RPMI7951 (cell line): ENCODE results near the gene TFIP11. TPM values are rescaled to one million over a fixed set of nuclear protein-coding genes. Genes with fewer than 3 reads are reported as not detected.
A peak's percentile ranks its signal among the peaks of the same experiment; 100 is the strongest.

Experiments
- DNase-seq: peaks from one replicate; pipeline ENCODE4 v3.0.0-alpha.2; 2012; ENCODE audit warnings: low read depth
- total RNA-seq: library from RNA; depleted of rRNA; stranded (reverse); fragments of >200 nt; shearing (Covaris generic); gene quantifications from 2 replicates; pipeline ENCODE4 v1.2.3, GENCODE V29; 2014

The TFIP11 gene
- total RNA-seq, 1 experiment from 2014 or later: 21.6 TPM

GRCh38 chr22:26479043-26479791, 33.1 kb downstream of the TFIP11 start:
- peak; percentile 19 for DNase-seq

DNA sequence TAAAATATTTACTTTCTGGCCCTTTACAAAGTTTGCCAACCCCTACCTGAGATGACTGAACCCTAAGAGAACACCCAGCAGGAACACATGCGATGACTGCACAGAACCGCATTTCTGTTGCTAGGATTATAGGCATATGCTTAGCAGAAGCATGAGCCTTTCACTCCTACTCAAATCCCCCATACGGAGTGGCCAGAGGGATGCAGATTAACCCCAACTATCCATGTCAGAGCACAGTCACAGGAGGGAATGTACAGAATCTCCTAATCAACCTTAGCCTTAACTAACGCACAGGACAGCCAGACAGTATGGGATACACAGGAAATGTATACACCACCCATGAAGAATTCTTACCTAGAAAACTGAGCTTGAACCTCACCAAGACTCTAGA, 34.9 kb downstream of the TFIP11 start:
- DNase-seq: no peak

DNA sequence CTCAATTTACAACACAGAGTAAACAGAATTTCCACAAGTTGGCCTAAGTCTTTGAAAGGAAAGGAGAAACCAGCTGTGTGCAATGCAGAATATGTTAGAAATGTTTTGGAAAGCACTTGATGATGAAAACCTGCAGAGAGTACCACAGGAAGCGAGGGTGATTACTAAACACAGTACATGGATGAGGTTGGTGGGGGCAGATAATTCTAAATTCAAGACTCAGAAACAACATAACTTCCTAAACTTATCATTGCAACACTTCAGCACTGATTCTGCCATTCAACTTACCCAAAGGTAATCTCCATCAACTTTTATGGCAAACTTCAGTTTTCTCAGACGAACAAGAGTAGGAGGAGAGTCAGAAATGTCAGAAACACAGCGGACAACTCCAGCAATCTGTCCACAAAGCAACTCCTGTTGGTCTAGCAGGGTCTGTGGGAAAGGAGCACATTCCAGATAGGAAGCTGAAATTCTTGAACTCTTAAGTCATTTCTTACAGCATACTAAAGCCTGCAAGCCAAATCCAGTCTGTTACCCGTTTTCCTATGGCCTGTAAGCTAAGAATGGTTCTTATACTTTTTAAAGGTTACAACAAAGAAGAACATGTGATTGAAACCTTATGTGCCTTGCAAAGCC, 35.5 kb downstream of the TFIP11 start:
- peak; percentile 85 for DNase-seq

DNA sequence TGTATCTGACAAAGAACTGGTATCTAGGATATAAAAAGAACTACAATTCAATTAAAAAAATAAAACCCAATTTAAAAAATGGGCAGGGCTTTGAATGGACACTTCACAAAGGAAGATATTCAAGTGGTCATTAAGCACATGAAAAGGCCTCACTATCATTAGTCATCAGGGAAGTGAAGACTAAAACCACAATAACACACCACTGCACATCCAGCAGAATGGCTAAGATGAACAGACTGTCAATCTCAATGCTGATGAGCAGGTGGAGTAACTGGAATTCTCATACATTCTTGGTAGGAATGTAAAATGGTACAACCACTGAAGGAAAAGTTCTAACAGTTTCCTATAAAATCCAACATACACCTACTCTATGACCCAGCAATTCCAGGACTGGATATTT, 37.6 kb downstream of the TFIP11 start:
- DNase-seq: peak; percentile 70

- peak; percentile 91 for DNase-seq
These were observed 40.8 kb downstream of the TFIP11 start for GRCh38 chr22:26471522-26471921.

DNA sequence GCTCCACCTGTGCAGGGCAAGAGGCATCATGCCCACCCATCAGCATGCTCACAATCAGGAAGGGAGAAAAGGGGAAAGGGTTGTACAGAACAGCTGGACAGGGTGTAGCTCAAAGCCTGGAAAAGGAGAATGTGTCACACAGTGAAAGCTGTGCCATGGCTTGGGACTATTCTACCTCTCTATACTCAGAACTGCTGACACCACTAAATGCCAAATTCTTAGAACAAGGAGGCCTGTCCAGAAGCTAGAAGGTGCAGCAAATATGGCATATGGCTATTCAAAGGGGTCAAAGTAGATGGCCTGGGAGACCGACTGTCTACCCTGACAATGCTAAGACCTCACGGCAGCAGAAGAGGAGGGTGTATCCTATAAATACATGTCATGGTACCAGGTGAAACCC, 41.5 kb downstream of the TFIP11 start:
- no peak for DNase-seq

- no peak for DNase-seq
These were observed 46.1 kb downstream of the TFIP11 start for GRCh38 chr22:26466196-26466595.

DNA sequence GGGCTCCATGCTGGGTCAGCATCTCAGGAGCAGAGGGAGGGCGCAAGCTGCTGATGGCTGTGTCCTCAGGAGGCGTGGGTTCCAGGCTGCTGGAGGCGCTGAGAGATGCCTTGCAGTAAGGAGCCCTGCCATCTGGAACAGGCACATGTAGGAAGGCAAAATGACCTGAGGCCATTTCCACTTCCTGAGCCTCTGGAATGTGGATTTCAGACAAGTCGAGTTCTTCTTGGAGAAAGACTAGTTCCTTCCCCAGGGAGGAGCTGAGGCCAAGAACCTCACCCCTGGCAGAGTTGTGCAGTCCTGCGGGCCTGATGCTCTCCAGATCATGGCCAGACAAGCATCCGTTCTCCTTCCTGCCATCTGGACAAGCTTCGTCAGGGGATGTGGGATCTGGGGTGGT, 48.0 kb downstream of the TFIP11 start:
- peak; percentile 86 for DNase-seq

DNA sequence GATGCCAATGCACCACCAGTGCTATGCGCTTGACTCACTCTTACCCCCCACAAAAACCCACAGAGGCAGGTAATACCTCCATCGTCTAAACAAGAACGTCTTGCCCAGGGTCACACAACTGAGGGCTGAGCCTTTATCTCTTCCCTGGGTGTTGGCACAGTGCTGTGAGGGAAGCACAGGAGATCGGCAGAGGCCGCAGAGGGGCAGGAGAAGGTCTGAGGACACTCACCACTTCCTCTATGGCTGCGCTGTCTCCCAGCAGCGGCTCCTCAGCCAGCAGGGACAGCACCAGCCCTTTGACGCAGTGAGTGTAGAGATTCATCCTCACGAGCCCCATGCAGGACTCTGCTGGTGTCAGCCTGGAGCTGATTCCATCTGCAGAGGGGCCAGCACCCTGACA, 48.6 kb downstream of the TFIP11 start:
- DNase-seq: no peak

DNA sequence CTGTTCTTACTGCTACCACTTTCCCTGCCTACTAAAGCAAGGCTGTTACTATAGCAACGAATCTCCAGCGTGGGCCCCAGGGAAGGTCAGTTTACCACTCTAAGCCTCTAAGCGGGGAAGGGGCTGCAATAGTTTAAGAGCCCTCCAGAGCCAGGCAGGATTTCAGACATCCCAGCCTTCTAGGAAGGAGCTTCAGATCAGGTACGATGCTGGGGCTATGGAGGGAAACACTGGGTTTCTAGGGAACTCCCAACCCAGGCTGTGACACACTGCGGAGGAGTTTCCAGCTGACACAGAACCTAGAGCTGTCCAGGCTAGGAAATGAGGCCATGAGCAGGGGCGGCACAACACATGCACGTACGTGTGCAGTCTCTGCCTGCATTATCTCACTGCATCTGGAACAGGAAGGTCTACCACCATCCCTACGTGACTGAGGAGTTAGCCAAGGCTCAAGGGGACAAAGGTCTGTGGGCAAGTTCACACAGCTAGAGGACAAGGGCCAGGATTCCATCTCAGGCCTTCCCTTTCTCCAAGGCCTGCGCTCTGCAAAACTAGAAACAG, 49.1 kb downstream of the TFIP11 start:
- DNase-seq: no peak

DNA sequence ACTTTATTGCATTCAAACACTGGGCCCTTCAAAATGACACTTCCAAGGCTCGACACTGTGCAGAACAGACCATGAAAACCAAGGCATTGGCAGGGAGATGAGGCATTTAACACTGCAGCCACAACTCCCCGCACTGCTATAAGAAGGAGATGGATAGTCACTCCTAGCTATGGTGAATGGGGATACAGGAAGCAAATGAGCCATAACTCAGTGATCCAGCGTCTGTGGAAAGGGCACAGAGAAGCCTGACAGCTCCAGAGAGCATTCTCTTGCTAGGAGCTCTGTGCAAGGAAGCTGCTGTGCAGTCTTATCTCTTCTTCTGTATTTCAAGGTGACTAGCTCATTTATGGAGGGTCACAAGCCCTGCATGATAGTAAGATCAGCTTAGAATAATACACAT, 49.6 kb downstream of the TFIP11 start:
- no peak for DNase-seq

DNA sequence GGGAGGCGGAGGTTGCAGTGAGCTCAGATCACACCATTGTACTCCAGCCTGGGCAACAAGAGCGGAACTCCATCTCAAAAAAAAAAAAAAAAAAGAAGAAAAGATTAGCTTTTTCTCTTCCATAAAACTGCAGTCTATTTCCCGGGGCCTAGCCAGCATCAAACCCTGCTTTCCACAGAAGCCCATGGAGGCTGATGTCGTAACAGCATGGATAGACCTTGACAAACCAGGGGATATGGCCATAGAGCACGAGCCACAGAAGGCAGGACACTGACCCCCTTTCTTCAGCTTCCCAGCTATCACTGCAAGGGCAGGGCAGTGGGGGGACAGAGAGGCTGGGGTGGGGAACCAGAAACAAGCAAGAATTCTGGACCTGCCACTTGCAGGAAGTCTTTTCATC, 50.2 kb downstream of the TFIP11 start:
- no peak for DNase-seq

GRCh38 chr22:26461188-26461810, 51.0 kb downstream of the TFIP11 start:
- DNase-seq: peak; percentile 46

- no peak for DNase-seq
These were observed 52.1 kb downstream of the TFIP11 start for GRCh38 chr22:26460202-26460601.

DNA sequence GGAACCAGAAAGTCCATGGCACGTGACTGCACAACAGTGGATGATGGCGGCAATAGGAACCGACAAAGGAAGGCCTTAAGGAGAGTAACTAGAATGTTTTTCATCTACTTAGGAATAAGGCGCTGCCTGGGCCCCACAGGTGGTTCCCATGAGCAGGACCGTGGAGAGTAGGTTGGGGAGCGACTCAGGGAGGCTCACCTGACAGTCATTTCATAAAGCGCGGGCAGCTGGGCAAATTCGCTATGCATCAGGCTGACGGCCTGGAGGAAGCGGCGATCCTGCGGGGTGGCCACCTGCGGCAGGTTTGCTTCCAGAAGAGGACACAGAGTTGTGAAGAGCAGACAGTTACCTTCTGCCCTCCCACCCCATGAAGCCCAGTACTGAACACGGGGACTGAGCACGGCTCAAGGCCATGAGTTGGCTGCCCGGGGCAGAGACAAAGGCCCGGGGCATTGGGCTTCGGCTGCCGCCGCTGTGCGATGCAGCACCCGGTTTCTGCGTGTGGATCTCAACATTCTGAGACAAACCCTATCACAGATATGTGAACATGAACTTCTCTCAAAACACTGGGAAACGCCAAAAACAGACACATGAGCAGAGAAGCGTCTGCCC, 54.5 kb downstream of the TFIP11 start:
- no peak for DNase-seq

GRCh38 chr22:26453812-26454500, 58.3 kb downstream of the TFIP11 start:
- DNase-seq: no peak

DNA sequence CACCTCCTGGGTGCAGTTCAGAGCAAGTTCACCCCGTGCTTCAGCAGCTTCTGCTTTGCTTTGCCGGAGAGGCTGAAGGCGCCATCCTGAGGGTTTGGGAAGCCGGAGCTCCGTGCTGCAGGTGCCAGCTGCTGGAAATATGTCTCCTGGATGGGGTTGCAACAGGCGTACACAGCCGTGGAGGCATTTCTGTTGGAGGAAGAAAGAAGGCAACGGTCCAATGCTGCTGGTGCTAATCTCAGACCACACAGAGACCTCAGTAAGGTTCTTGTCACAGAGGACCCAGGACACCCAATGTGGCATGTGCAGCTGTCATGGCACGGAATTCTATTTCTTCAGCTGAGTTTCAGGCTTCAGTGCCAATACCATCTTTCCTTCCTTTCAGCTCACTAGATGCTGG, 59.1 kb downstream of the TFIP11 start:
- DNase-seq: no peak

DNA sequence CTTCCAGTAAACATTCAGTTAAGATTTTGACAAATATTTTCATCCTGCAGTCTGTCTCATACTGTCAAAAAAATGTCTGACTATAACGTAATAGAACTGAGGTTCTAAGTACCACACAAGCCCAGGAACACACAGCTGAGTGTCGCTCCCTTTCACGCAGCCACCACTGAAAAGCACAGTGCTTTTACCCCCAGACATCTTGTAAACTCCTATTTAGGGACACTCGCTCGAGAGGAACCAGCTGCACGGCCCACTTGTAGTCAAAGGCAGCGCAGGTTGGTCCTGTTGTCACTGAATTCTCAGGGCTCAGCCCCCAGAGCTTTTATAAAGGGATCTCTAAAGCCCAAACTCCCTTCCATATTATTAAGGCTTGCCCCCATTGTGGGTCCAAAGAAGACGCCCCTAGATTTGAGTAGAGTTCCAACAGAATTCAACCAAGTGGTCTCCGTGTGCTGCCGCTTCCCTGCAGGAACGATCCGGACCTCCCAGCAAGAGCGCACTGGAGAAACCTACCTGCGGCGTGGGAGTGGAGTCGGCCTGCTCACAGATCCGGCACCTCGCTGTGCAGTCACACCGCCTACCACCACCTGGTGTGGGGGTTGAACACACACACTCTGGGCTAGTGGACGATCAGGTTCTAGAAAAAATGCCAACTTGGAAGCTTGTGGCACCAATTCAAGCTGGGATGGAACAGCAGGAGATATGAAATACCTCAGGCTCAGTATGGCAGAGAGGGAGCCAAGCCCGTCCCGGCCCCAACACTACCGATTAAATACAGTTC, 59.8 kb downstream of the TFIP11 start:
- no peak for DNase-seq

DNA sequence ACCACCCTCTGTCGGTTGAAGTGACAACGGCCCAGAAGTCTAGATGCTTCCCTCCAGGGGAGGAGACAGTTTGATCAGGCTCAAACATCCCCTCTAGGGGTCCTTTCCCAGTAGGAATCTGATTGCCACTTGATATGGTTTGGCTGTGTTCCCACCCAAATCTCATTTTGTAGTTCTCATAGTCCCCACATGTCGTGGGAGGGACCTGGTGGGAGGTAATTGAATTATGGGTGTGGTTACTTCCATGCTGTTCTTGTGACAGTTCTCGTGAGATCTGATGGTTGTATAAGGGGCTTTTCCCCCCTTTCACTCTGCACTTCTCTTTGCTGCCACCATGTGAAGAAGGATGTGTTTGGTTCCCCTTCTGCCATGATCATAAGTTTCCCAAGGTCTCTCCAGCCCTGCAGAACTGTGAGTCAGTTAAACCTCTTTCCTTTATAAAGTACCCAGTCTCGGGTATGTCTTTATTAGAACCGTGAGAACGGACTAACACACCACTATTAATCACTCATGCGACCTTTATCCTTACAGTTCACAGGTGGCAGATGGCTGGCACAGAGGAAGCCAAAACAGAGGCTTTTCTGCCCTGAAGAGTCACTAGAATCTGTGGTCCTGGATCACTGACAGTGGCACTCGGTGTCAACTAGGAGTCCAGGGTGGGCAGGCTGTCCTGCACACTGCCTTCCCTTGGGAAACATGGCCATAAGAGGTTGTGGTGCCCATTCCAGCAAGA, 61.7 kb downstream of the TFIP11 start:
- DNase-seq: no peak

- no peak for DNase-seq
These were observed 63.3 kb downstream of the TFIP11 start for GRCh38 chr22:26448941-26449340.
